Measurements from ENCODE around the gene CD4.

Gene CD4

DNA sequence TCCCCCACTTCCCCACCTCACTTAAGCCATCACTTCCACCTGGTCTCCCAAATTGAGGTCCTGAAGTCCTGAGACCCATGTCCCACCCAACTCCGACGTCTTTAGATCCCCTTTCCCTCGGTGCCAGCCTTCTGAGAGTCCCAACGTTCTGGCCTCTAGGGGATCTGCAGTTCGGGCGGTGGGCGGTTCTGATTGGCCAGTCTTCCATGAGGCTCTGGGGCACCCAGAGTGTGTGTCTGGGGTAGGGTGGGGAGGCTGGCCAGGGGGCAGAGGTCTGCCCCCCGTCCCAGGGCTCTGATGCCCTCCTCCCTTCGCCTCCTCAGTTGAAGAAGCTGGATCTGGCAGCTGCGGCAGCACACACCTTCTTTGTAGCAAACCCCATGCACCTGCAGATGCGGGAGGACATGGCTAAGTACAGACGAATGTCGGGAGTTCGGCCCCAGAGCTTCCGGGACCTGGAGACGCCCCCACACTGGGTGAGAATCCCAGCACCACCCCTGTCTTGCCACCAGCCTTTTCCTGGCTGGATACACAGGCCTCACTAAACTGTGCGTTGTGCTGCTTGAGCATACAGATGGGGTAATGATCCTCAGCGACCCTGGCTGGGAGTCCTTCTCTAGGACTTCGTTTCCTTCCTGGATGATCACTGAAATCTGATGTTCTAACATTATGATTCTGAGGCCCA lies 40.4 kb downstream of the CD4 start:
- no peak for DNase-seq

DNA sequence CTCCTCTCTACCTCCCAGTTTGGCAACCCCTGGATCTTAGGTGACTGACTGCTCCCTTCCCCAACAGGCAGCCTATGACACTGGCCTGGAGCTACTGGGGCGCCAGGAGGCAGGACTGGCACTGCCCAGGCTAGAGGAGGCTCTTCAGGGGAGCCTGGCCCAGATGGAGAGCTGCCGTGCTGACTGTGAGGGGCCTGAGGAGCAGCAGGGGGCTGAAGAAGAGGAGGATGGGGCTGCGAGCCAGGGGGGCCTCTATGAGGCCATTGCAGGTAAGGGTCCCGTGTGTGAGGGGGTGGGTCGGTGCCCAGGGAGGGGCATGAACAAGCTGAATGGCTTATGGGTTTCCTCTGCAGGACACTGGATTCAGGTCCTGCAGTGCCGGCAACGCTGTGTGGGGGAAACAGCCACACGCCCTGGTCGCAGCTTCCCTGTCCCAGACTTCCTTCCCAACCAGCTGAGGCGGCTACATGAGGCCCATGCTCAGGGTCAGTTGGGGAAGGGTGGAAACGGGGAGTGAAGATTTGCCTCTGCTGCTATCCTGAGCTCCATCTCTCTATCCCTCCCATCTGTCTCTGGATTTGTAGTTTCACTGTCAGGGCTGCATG lies 41.1 kb downstream of the CD4 start:
- DNase-seq = no peak

DNA sequence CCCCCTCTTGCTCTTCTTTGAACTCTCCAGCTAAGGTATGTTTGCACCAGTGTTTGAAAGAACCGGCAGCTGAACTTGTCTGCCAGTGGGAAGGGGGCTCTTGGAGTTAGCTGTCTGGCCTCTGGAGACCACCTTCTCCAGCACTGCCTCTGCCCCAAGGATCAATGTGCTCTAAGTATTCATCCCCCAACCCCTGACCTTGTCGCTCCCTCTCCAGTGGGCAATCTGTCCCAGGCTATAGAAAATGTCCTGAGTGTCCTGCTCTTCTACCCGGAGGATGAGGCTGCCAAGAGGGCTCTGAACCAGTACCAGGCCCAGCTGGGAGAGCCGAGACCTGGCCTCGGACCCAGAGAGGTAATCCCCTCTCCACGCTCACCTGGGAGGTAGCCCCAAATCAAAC lies 41.7 kb downstream of the CD4 start:
- no peak for DNase-seq

DNA sequence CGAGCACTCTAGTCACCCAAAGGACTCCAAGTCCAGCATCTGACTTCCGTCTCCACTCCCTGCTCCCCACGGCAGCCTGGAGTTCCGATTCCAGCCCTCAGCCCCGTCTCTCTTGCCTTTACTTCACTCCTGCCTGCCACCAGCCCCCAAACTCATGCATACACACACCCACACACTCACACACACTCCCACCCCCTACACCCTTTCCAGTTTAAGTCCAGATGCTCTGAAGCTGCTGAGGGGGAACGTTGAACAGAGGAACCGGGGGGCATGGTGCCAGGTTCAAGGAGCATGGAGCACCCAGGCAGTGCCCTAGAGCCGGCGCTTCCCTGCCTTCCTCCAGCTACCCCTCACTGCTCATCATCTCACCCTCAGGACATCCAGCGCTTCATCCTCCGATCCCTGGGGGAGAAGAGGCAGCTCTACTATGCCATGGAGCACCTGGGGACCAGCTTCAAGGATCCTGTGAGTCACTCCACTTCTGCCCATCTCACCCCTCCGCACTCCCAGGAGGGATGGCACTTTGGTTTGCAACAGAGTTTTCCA lies 42.2 kb downstream of the CD4 start:
- no peak for DNase-seq

DNA sequence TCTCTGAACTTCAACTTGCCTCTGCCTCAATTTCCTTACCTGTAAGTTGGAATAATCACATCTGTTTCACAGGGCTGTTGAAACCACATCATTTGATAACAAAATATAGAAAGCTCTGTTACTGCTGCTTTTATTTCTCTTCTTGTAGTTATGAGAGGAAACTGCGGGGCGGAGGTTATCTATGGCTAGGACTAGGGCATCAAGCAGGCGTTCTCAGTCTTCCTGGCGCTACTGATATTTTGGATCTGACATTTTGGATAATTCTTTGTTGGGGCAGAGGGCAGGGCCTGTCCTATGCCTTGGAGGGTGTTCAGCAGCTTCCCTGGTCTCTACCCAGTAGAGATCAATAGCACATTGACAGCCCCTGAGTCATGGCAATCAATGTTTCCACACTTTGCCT lies 42.8 kb downstream of the CD4 start:
- no peak for DNase-seq

DNA sequence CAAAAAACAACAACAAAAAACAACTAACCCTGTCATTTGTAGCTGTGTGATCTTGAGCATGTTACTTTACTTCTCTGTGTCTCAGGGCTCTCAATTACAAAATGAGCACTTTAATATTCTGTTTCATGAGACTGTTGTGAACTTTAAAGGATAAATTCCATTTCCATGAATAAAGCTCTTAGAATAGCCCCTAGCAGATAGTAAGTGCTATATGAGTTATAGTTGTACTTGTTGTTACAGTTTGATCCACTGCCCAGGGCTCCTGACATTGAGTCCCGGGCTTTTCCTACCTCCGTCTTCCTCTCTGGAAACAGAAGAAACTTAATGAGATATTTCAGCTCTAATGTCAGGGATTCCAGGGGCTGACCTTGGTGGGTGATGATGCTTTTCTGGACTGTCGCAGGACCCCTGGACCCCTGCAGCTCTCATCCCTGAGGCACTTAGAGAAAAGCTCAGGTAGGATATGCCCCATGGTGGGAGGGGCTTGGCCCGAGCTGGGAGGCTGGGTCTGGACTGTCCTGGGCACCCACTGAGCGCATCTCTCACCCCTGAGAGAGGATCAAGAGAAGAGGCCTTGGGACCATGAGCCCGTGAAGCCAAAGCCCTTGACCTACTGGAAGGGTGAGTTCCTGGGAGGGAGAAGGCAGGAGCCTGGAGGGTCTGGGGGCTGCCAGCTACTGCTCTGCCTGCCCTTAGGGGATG lies 44.0 kb downstream of the CD4 start:
- no peak for DNase-seq

DNA sequence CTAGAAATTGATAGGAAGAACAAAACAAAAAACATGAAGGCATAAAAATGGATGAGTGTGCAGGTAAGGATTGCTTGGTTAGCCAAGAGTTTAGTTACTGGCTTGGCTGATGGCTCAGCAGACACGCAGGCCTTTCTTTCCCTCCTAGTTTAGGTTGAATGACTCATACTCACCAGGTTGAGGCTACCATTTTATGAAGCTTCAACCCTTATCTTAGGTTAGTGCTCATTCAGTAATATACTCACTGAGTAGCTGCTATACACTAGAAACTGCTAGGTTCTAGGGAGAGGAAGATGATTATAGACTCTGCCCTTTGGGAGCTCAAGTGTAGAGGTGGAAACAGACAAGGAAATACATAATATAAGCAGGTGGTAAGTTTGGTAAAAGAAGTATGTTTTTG lies 44.9 kb downstream of the CD4 start:
- DNase-seq = no peak

DNA sequence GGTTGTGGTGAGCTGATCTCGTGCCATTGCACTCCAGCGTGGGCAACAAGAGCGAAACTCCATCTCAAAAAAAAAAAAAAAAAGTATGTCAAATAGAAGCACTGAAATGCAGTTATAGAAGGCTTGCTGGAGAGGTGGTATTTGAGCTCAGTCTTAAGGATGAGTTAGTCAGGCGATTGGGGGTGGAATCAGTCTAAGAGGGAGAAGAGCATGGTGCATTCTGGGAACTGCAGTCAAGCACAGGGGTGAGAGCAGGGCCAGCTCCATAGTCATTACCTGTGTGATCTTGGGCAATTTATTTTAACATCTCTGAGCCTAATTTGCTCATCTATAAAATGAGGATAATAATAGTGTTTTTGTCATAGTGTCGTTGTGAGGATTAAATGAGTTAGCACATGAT lies 45.5 kb downstream of the CD4 start:
- DNase-seq = no peak

DNA sequence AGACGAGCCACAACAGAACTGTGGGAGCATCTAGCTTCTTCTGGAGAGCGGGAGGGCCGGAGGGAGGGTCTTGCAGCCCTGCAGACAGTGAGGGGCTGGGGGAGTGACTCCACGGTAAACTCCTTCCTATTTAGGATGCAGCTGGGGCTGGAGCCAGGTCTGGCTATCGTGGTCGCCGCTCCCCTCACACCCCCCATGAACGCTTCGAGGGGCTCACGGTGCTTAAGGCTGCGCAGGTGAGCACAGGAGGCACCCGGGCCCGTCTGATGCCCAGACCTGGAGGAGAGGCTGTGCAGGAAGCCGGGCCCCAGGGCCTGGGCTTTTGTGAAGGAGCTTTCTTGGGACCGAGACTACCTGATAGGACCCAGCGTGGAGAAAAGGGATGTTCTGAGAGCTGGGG lies 47.5 kb downstream of the CD4 start:
- no peak for DNase-seq

DNA sequence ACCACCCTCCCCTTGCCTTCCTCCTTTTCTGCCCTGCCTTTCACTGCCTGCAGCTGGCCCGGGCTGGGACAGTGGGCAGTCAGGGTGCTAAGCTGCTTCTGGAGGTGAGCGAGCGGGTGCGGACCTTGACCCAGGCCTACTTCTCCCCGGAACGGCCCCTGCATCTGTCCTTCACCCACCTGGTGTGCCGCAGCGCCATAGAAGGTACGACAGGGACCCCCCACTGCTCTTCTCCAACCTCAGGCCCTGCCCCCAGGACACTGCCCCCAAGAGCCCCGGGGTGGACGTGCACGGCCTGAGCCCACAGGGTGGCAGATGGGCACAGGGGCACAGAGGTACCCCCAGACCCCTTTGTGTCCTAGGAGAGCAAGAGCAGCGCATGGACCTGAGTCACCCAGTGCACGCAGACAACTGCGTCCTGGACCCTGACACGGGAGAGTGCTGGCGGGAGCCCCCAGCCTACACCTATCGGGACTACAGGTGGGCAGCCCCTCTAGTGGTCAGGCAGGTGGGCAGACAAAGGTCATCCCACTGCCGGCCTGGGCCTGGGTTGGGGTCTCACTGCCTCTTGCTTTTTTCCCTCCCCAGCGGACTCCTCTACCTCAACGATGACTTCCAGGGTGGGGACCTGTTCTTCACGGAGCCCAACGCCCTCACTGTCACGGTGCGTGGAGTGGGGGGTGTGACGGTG lies 48.2 kb downstream of the CD4 start:
- no peak for DNase-seq

DNA sequence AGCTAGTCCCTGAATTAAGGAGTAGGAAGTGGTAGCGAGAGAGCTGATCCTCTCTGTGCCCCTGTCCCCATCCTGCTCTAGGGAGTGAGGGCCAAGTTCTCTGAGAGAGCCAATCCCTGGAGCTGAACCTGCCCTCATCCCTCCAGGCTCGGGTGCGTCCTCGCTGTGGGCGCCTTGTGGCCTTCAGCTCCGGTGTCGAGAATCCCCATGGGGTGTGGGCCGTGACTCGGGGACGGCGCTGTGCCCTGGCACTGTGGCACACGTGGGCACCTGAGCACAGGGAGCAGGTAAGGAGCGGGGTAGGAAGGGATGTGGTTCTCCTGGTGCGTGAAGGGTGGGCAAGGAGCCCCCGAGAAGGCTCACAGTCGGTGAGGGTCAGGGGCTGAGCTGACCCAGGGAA lies 49.5 kb downstream of the CD4 start:
- DNase-seq = no peak

DNA sequence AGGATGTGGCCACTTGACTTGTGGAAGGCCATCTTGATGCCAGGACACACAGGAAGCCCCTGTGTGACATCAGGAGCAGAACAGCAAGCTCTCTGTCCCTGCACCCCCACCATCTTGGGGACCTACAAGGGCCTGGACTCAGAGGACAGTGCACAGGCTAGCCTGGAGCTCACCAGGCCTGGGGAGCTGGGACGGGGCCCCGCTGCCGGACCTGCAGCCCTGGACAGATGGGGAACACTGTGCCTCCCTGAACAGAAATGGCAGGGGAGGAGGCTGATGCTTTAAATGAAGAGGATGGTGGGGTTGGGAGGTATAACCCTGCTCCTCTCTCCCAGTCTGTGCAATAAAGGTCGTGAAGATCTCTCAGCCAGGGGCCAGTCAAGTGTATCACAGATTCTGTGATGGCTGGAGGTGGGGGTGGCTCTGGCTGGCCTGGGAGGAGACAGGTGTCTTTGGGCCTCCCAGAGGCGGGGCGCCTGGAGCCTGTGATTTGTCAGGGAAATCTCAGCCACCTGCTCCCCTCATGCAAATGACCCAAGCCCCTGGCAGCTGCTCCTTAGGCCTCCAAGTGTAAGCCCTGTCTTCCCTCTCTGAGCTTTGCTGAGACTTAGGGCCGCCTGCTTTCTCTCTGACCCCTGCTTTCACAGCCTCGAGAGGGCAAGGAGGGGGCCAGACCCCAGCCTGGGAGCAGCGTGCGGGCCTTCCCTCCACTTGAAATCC lies 50.3 kb downstream of the CD4 start:
- DNase-seq = no peak

DNA sequence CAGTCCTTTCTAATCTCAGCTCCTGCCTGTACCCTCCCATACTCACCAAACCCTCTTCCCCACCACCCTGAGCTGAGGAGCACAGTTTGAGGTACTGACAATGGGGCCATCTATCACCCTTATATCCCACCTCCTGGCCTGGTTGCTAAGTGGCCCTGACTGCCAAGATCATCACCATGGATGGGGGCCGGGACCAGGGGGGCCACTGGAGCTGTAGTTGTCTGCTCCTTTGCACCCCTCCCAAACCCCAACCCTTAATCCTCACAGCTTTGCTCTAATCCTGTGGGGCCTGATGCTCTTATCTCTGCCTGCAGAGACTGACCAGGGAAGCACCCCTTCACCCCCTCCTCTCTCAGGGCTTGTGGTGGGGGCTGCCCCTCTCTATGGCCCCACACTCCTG lies 51.0 kb downstream of the CD4 start:
- DNase-seq = no peak

DNA sequence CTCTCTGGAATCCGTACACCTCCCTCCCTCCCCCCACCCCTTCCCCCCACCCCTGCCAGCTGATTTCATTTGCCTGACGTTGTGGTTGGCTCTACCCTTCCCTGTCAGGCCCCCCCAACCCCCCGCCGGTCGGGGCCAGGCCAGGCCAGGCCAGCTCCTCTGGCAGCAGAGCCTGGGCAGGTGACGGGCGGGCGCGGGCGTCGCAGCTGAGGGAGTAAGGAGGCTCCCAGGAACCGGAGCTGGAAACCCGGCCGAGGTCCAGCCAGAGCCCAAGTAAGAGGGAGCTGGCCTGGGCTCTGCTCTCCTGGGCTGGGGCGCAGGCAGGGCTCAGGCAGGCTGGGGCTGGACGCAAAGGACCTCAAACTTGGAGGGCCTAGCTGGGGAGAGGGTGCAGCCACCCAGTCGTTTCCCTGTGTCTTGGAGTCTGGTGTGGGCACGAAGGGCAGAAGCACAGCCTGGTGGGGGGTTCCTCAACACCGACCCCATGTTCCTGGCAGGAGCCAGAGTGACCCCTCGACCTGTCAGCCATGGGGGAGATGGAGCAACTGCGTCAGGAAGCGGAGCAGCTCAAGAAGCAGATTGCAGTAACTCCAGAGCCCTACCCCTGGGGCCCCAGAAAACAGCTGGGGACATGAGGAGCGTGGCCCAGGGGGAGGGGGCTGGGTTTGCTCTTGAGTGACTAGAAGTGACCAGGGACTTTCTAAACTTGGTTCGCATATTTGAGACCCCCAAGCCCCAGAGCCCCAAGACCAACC lies 51.6 kb downstream of the CD4 start, which contains the start of gene GNB3:
TSS of gene GNB3 (plus strand) at position 165 of the 755 bp plus-strand sequence. CDS start at position 528, 363 bp downstream.
- DNase-seq = no peak

DNA sequence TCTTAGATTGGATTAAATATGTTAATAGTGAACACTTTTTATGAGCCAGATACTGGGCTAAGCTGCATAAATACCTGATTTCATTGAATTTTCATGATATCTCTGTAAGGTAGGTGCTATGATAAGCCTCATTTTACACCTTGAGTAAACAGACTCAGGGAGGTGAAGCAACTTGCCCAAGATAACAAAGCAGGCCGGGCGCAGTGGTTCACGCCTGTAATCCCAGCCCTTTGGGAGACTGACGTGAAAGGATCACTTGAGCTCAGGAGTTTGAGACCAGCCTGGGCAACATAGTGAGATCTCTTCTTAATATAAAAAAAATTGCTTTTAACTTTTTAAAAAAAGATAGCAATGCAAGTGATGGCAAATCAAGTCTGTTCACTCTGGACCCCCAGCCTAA lies 52.7 kb downstream of the CD4 start:
- no peak for DNase-seq

DNA sequence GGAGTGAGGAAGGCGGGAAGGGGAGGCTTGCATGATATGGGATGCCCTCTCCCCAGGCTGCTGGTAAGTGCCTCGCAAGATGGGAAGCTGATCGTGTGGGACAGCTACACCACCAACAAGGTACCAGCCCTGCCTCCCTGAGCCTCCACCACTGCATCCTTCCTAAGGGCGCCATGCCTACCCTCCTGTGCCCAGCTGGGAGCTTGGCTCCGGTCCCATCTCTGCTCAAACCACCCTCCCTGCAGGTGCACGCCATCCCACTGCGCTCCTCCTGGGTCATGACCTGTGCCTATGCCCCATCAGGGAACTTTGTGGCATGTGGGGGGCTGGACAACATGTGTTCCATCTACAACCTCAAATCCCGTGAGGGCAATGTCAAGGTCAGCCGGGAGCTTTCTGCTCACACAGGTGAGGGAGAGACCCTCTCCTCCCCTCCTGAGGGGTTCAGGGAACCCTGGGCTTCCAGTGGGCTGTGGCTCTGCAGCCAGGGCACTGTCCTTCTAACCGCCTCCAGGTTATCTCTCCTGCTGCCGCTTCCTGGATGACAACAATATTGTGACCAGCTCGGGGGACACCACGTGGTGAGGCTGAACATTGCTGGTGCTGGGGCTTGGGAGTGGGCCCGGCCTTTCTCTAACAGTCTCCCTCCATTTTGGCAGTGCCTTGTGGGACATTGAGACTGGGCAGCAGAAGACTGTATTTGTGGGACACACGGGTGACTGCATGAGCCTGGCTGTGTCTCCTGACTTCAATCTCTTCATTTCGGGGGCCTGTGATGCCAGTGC lies 54.0 kb downstream of the CD4 start:
- DNase-seq = no peak

DNA sequence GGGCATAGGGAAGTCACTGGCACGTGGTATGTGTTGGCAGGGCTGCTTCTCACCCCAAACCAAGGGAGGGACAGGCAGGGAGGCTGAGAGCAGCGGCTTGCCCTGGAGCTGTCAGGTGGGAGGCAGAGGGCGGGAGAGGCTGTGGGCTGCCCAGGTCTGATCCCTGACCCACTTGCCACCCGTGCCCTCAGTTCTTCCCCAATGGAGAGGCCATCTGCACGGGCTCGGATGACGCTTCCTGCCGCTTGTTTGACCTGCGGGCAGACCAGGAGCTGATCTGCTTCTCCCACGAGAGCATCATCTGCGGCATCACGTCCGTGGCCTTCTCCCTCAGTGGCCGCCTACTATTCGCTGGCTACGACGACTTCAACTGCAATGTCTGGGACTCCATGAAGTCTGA lies 56.1 kb downstream of the CD4 start:
- DNase-seq = no peak

DNA sequence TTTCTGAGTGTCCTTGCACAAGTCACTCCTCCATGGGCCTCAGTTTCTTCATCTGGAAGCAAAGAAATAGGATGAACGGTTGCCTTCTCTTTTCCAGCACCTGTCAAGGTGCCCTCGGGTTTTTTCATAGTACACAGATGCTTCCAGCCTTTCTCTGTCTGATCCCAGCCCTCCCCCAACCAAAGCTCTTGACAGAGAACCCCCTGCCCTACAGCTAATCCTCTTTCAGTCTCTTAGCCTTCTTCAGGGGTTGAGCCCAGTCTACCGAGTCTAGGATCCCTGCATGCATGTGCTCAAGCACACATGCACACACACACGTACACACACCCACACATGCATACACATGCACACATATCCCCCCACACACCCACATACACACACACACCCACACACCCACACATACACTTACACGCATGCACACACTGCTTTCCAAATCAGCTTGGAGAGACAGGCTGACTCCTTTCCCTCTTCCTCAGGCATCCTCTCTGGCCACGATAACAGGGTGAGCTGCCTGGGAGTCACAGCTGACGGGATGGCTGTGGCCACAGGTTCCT lies 57.1 kb downstream of the CD4 start:
- DNase-seq = no peak

DNA sequence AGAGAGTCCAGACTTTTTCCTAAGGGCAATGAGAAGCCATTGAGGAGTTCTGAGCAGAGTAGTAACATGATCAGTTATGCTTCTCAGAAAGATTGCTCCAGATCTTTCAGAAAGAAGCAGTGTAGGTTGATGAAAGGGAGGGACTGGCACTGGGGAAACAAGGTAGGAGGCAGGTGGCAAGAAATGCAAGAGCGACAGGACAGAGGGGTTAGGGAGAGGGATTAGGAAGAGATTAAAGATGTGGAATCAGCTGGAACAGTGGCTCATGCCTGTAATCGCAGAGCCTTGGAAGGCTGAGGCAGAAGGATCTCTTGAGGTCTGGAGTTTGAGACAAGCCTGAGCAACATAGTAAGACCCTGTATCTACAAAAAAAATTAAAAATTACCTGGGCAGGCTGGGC lies 58.3 kb downstream of the CD4 start:
- no peak for DNase-seq

DNA sequence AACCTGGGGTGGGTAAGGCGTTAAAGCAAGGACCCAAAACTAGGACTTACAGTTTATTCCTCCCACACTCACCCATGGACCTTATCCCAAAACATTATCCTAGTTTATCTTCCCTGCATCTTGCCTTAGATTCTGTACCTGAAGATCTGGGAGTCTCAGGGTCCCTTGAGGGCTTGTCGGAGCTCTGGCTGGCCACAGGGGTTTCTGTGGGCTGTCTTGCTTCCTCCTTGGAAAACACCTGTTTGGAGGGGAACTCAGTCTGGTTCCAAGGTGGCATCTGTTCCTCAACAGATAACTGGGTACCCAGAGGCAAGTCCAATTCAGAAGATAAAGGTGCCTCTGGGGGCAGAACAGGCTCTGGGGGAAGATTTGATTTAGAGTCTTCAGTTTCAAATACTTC lies 60.1 kb downstream of the CD4 start:
- no peak for DNase-seq

Data from activated CD4-positive, alpha-beta T cell treated with anti-CD3 and anti-CD28 coated beads, Interleukin-2, amount 50 U/mL, for 16 hours (primary cell).